ENCODE measurements around the gene LSM6.

- TF ChIP-seq POLR2AphosphoS5 (IDR thresholded peaks at IDR 0.05; ENCODE audit: borderline replicate concordance, low read depth, low read length) (no peak), EZH2 (IDR thresholded peaks at IDR 0.05) (no peak), FOXP2 (optimal IDR thresholded peaks at IDR 0.05; ENCODE audit: control extremely low read depth, extremely low read length, insufficient read depth) (no peak)
Measured at GRCh38 chr4:146135941-146136340, 39.6 kb upstream of the LSM6 start.
